ENCODE measurements around the gene KIF26B. TPM values are rescaled to one million over a fixed set of nuclear protein-coding genes. Genes with fewer than 3 reads are reported as not detected.

Gene KIF26B
- total and polyA plus RNA-seq, 7 donors, result 0.01 to 0.32 (median 0.06) TPM

DNA sequence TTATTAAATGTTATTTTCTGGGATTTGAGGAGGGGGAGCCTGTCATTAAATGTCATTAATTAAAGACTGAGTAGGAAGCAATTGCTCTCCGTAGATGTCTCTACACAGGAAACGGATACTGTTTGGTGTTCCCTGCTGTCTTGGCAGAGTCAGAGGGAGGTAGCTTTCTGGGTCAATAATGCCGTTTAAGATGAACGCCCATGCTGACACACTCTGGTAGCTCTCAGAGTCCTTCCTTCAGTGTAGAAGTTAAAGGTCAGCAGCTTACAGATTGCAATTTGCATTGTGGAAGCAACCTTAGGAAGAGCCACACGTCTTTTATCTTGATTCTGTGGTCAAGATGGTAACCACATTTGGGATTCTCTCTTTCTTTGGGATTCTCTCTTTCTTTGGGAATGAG, 257.5 kb downstream of the KIF26B start:
- no peak for TF ChIP-seq CTCF (IDR thresholded peaks at IDR 0.05)
- Histone ChIP-seq H3K4me3 (no peak overlapping the region), H3K9me3 (no peaks in the 10 kb centered on the region), H3K27me3 (ENCODE audit: insufficient read depth in 3 of 3, low read length in 2 of 3) (peaks cover 0 to 11% (median 0%) of the 10 kb centered on the region in 3 donors), H3K4me1 (no peaks in the 10 kb centered on the region), H3K27ac (no peak overlapping the region), H3K36me3 (ENCODE audit: insufficient read depth in 1 of 2, low read depth in 1 of 2) (no peaks in the 10 kb centered on the region)
- 52 to 65% (median 64%) methylated on average over 5 of the region's 5 CpGs for WGBS, 3 donors
- intact Hi-C loops (cut with DNase I), result no loop called here
- ATAC-seq, result no peak
- DNase-seq, result no peak

DNA sequence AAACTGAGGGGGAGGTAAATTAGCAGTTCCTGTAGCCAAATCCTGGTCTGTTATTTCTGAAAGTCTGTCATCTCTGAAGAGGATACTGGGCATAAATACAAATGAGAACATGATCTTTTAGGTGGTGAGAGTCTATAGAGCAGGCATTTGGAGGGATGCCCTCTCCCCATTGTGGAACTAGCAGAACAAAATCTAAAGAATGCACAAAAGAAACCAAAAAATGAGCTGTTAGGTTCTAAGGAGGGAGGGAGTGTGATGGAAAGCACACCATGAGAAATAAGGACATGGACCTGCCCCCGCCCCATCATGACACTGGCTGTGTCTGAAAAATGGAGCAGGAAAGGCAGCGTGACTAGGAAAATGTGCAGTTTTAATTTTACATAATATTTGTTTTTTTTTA, 262.0 kb downstream of the KIF26B start:
- H3K9me3 ChIP-seq, result no peaks in the 10 kb centered on the region
- intact Hi-C loops (cut with DNase I), result no loop called here
- no peaks in the 10 kb centered on the region for H3K4me1 ChIP-seq
- no peak overlapping the region for H3K27ac ChIP-seq
- WGBS, 3 donors, result 91 to 93% (median 93%) methylated on average over 2 of the region's 2 CpGs
- DNase-seq (no peak), ATAC-seq (no peak)
- peaks cover 0 to 21% (median 0%) of the 10 kb centered on the region in 3 donors for H3K27me3 ChIP-seq (ENCODE audit: insufficient read depth in 3 of 3, low read length in 2 of 3)
- no peak for TF ChIP-seq CTCF (IDR thresholded peaks at IDR 0.05)
- H3K4me3 ChIP-seq, result no peak overlapping the region
- H3K36me3 ChIP-seq (ENCODE audit: insufficient read depth in 1 of 2, low read depth in 1 of 2), result no peaks in the 10 kb centered on the region

- Histone ChIP-seq H3K27me3 (ENCODE audit: insufficient read depth in 3 of 3, low read length in 2 of 3) (peaks cover 0 to 21% (median 0%) of the 10 kb centered on the region in 3 donors), H3K27ac (no peak overlapping the region), H3K4me1 (no peaks in the 10 kb centered on the region), H3K36me3 (ENCODE audit: insufficient read depth in 1 of 2, low read depth in 1 of 2) (no peaks in the 10 kb centered on the region), H3K9me3 (no peaks in the 10 kb centered on the region), H3K4me3 (no peak overlapping the region)
- ATAC-seq (no peak), DNase-seq (no peak)
- intact Hi-C loops (cut with DNase I), result no loop called here
- 23 to 35% (median 26%) methylated on average over 14 of the region's 14 CpGs for WGBS, 3 donors
- TF ChIP-seq CTCF (IDR thresholded peaks at IDR 0.05), result no peak
Measured at GRCh38 chr1:245418077-245418476, 263.3 kb downstream of the KIF26B start.

GRCh38 chr1:245419461-245419978, 264.7 kb downstream of the KIF26B start:
- TF ChIP-seq CTCF (IDR thresholded peaks at IDR 0.05), result no peak
- no peaks in the 10 kb centered on the region for H3K9me3 ChIP-seq
- no peak overlapping the region for H3K4me3 ChIP-seq
- DNase-seq (no peak), ATAC-seq (no peak)
- H3K27me3 ChIP-seq (ENCODE audit: insufficient read depth in 3 of 3, low read length in 2 of 3), result peaks cover 0 to 21% (median 0%) of the 10 kb centered on the region in 3 donors
- WGBS, 3 donors, result 80 to 83% (median 81%) methylated on average over 15 of the region's 15 CpGs
- H3K27ac ChIP-seq, result no peak overlapping the region
- H3K4me1 ChIP-seq, result no peaks in the 10 kb centered on the region
- intact Hi-C loops (cut with DNase I), result no loop called here
- H3K36me3 ChIP-seq (ENCODE audit: insufficient read depth in 1 of 2, low read depth in 1 of 2), result no peaks in the 10 kb centered on the region

GRCh38 chr1:245419989-245420388, 265.2 kb downstream of the KIF26B start:
- no peak overlapping the region for H3K4me3 ChIP-seq
- no peaks in the 10 kb centered on the region for H3K9me3 ChIP-seq
- H3K27ac ChIP-seq, result no peak overlapping the region
- TF ChIP-seq CTCF (IDR thresholded peaks at IDR 0.05), result no peak
- no peak for DNase-seq
- H3K36me3 ChIP-seq (ENCODE audit: insufficient read depth in 1 of 2, low read depth in 1 of 2), result no peaks in the 10 kb centered on the region
- no peaks in the 10 kb centered on the region for H3K4me1 ChIP-seq
- ATAC-seq, result no peak
- intact Hi-C loops (cut with DNase I), result no loop called here
- WGBS, 3 donors, result 70 to 80% (median 77%) methylated on average over 7 of the region's 7 CpGs
- H3K27me3 ChIP-seq (ENCODE audit: insufficient read depth in 3 of 3, low read length in 2 of 3), result peaks cover 0 to 21% (median 0%) of the 10 kb centered on the region in 3 donors
